B cell (primary cell): Measurements from ENCODE around the gene AGAP1. TPM values are rescaled to one million over a fixed set of nuclear protein-coding genes. Genes with fewer than 3 reads are reported as not detected.

ENCODE experiments used
- ATAC-seq: fragments of 200-7000 bp; cut with Tn5 transposase; one replicate; pipeline ENCODE4 v1.10.0; 2021; ENCODE audit warnings: low read depth, mild to moderate bottlenecking, moderate number of reproducible peaks, moderate library complexity
- CTCF ChIA-PET: fragments of 350-600 bp; sonication (Branson Sonifier 250); formaldehyde crosslinking; loops from one replicate; lab custom pipeline; 2021; ENCODE audit warnings: antibody characterized with exemption, inconsistent platforms; lab: Charles Lee
- POLR2A ChIA-PET: fragments of 350-600 bp; sonication (Branson Sonifier 250); formaldehyde crosslinking; loops from one replicate; lab custom pipeline; 2021; ENCODE audit warnings: antibody characterized with exemption; lab: Charles Lee
- DNase-seq: peaks from one replicate; pipeline ENCODE4 v3.0.0; 2013
- H2AFZ ChIP-seq: 2 replicates; pipeline ENCODE4 v1.6.1; 2012; ENCODE audit warnings: mild to moderate bottlenecking, low read depth, low read length; ENCODE audit not compliant: insufficient read depth, poor library complexity, severe bottlenecking
- H3K27ac ChIP-seq, 2 donors: 1 replicate in 1 of 2; 2 replicates in 1 of 2; pipeline ENCODE4 v1.5.1; 2012 to 2013; ENCODE audit warnings: low read length in 2 of 2, mild to moderate bottlenecking in 2 of 2, moderate library complexity in 1 of 2
- H3K27me3 ChIP-seq, 4 experiments: fragments of 200-600 bp in 1 of 4; sonication (generic) in 1 of 4; replicated peaks in 1 of 4; 1 replicate in 2 of 4; 2 replicates in 2 of 4; pipeline versions ENCODE4 v1.6.1 to v1.7.0; 2013 to 2016; ENCODE audit warnings: low read length in 3 of 4, mild to moderate bottlenecking in 2 of 4, mixed read lengths in 1 of 4, moderate library complexity in 1 of 4; ENCODE audit not compliant: insufficient read depth in 4 of 4, control insufficient read depth in 3 of 4; ENCODE audit errors: control extremely low read depth in 1 of 4
- H3K36me3 ChIP-seq, 2 experiments: replicated peaks in 1 of 2; 1 replicate in 1 of 2; 2 replicates in 1 of 2; pipeline versions ENCODE4 v1.6.1 to v1.7.1; 2013; ENCODE audit warnings: low read length in 1 of 2; ENCODE audit not compliant: insufficient read depth in 2 of 2, control insufficient read depth in 1 of 2; ENCODE audit errors: control extremely low read depth in 1 of 2, extremely low read depth in 1 of 2
- H3K4me1 ChIP-seq, 2 donors: fragments of 200-600 bp in 1 of 2; sonication (generic) in 1 of 2; 1 replicate in 1 of 2; 2 replicates in 1 of 2; pipeline versions ENCODE4 v1.5.1 to v1.6.1; 2013 to 2017; ENCODE audit warnings: low read length in 2 of 2; ENCODE audit not compliant: control insufficient read depth in 2 of 2, insufficient read depth in 2 of 2
- H3K4me2 ChIP-seq: replicated peaks from 2 replicates; pipeline ENCODE3; 2012; ENCODE audit warnings: mild to moderate bottlenecking, low read depth, low read length; ENCODE audit not compliant: poor library complexity, severe bottlenecking
- H3K4me3 ChIP-seq, 5 experiments: fragments of 200-600 bp in 1 of 5; sonication (generic) in 1 of 5; 1 replicate in 3 of 5; 2 replicates in 2 of 5; pipeline versions ENCODE4 v1.5.1 to v1.7.0; 2011 to 2016; ENCODE audit warnings: low read length in 4 of 5, mild to moderate bottlenecking in 4 of 5, low read depth in 2 of 5, control low read depth in 1 of 5, moderate library complexity in 1 of 5; ENCODE audit not compliant: insufficient read depth in 1 of 5; ENCODE audit errors: control extremely low read depth in 1 of 5, extremely low read depth in 1 of 5
- H3K79me2 ChIP-seq: fragments of 200-600 bp; sonication (generic); one replicate; pipeline ENCODE4 v1.6.0; 2016; ENCODE audit warnings: low read length; ENCODE audit not compliant: control insufficient read depth, insufficient read depth
- H3K9ac ChIP-seq: fragments of 200-600 bp; sonication (generic); 2 replicates; pipeline ENCODE4 v1.6.1; 2017; ENCODE audit warnings: mild to moderate bottlenecking, low read length, moderate library complexity
- H3K9me3 ChIP-seq, 3 donors: one replicate each; pipeline versions ENCODE4 v1.6.1 to v1.7.1; 2013; ENCODE audit warnings: low read length in 2 of 3; ENCODE audit not compliant: control insufficient read depth in 2 of 3, insufficient read depth in 1 of 3; ENCODE audit errors: control extremely low read depth in 1 of 3
- H4K20me1 ChIP-seq: 2 replicates; pipeline ENCODE4 v1.6.0; 2012; ENCODE audit warnings: mild to moderate bottlenecking, low read length; ENCODE audit not compliant: insufficient read depth, control insufficient read depth, poor library complexity, severe bottlenecking
- H3K27ac Mint-ChIP-seq: one replicate; pipeline ENCODE4 v1.8.0; 2021; ENCODE audit warnings: mixed read lengths
- H3K27me3 Mint-ChIP-seq: one replicate; pipeline ENCODE4 v1.8.0; 2021; ENCODE audit warnings: mixed read lengths
- H3K4me1 Mint-ChIP-seq: one replicate; pipeline ENCODE4 v1.8.0; 2021; ENCODE audit warnings: mixed read lengths
- H3K4me3 Mint-ChIP-seq: one replicate; pipeline ENCODE4 v1.8.0; 2021; ENCODE audit warnings: mixed read lengths
- H3K9me3 Mint-ChIP-seq: one replicate; pipeline ENCODE4 v1.8.0; 2022; ENCODE audit warnings: mixed read lengths; ENCODE audit not compliant: insufficient read depth
- CTCF ChIP-seq: fragments of 200-600 bp; IDR thresholded peaks from one replicate; pipeline ENCODE4 v1.8.0; 2022; ENCODE audit warnings: antibody characterized with exemption, mild to moderate bottlenecking
- EZH2 ChIP-seq: IDR thresholded peaks from 2 replicates; pipeline ENCODE4 v1.6.1; 2012; ENCODE audit warnings: borderline replicate concordance, low read depth, mild to moderate bottlenecking, moderate library complexity, low read length; ENCODE audit not compliant: insufficient read depth, poor library complexity, severe bottlenecking
- WGBS: methylation state at CpG from one replicate; pipeline ENCODE4 v1.1.5; 2013; ENCODE audit warnings: missing lambda C conversion rate; ENCODE audit not compliant: insufficient coverage; 5-methylcytosine and 5-hydroxymethylcytosine counted together
- intact Hi-C: fragments of 100-400 bp; cut with micrococcal nuclease; formaldehyde crosslinking; loops from one replicate; pipeline ENCODE4 v1.10.0; 2022
- polyA plus RNA-seq: library from polyadenylated mRNA; depleted of rRNA; stranded (reverse); fragments of >200 nt; gene quantifications from 2 replicates; pipeline ENCODE4 v1.2.3, GENCODE V29; 2012
- total RNA-seq, 2 donors: library from RNA; stranded (reverse); fragments of 120-200 nt in 1 of 2; gene quantifications; 1 replicate in 1 of 2; 2 replicates in 1 of 2; pipeline versions ENCODE4 v1.2.3 to v1.2.4, GENCODE V29; 2013 to 2022

Gene AGAP1
- total and polyA plus RNA-seq, 2 donors (not counting 1 experiment from before 2014, with no cell fraction given), result 0.01 TPM; not detected in 1

GRCh38 chr2:235921508-235922191, 427.8 kb downstream of the AGAP1 start:
- Histone ChIP-seq H3K9me3 (peaks cover 0 to 8% (median 0%) of the 10 kb centered on the region in 3 donors), H3K79me2 (no peaks in the 10 kb centered on the region), H2AFZ (no peak overlapping the region), H3K27me3 (no peaks in the 10 kb centered on the region), H3K27ac (no peak overlapping the region), H3K4me3 (no peak overlapping the region), H3K4me2 (no peak overlapping the region), H3K4me1 (no peaks in the 10 kb centered on the region), H3K36me3 (no peaks in the 10 kb centered on the region), H3K9ac (no peak overlapping the region), H4K20me1 (no peaks in the 10 kb centered on the region)
- CTCF ChIA-PET, result no interaction called here
- Mint-ChIP-seq H3K4me1 (no peaks in the 10 kb centered on the region), H3K27me3 (no peaks in the 10 kb centered on the region), H3K4me3 (no peak overlapping the region), H3K27ac (no peak overlapping the region), H3K9me3 (no peaks in the 10 kb centered on the region)
- intact Hi-C loops, result no loop called here
- 95% methylated on average over 12 of the region's 15 CpGs for WGBS
- TF ChIP-seq CTCF (no peak), EZH2 (no peak)
- ATAC-seq (no peak), DNase-seq (no peak)
- POLR2A ChIA-PET, result no interaction called here

DNA sequence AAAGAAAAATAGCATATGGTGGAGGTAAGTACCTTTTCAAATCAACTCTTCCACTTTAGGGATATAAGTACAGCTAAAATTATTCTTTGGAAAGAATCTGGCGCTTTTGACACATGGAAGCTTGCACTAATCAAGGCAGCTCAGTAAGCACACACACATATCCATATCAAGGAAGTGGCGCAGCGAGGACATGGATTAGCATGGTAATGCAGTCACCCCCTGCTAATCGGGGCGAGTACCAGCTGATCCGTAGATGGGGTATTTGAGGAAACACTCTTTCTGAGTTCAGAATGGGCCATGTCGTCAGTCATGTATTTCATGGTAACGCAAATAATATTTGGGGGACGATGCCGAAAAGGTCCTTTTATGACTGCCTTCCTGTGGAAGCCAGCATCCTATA, 429.0 kb downstream of the AGAP1 start:
- no peaks in the 10 kb centered on the region for H3K79me2 ChIP-seq
- intact Hi-C loops, result no loop called here
- no peak overlapping the region for H3K27ac ChIP-seq
- CTCF ChIA-PET, result no interaction called here
- no peaks in the 10 kb centered on the region for H3K36me3 ChIP-seq
- no peak overlapping the region for H3K4me2 ChIP-seq
- H3K27me3 Mint-ChIP-seq, result no peaks in the 10 kb centered on the region
- no peak overlapping the region for H2AFZ ChIP-seq
- POLR2A ChIA-PET, result no interaction called here
- no peak overlapping the region for H3K4me3 Mint-ChIP-seq
- 79% methylated on average over 9 of the region's 10 CpGs for WGBS
- no peaks in the 10 kb centered on the region for H3K4me1 ChIP-seq
- no peak overlapping the region for H3K27ac Mint-ChIP-seq
- no peak for TF ChIP-seq EZH2
- TF ChIP-seq CTCF, result no peak
- no peaks in the 10 kb centered on the region for H3K9me3 Mint-ChIP-seq
- no peak for ATAC-seq
- H3K4me3 ChIP-seq, result no peak overlapping the region
- H3K27me3 ChIP-seq, result no peaks in the 10 kb centered on the region
- H4K20me1 ChIP-seq, result no peaks in the 10 kb centered on the region
- no peak for DNase-seq
- H3K9ac ChIP-seq, result no peak overlapping the region
- H3K4me1 Mint-ChIP-seq, result no peaks in the 10 kb centered on the region
- peaks cover 0 to 2% (median 0%) of the 10 kb centered on the region in 3 donors for H3K9me3 ChIP-seq
